RCC 7860 (cell line): ENCODE data around the gene ATP6V1E1.

Experiments
- DNase-seq: peaks from one replicate; pipeline ENCODE4 v3.0.0-alpha.2; 2015; ENCODE audit warnings: low spot score
- FAIRE-seq: peaks from 2 replicates; lab custom pipeline; 2012; peaks lifted over from hg19 to GRCh38; lab: Jason Lieb, UNC

ATP6V1E1 gene

GRCh38 chr22:17548756-17549035 is 79.9 kb downstream of the ATP6V1E1 start:
- DNase-seq, result no peak
- no peak for FAIRE-seq

GRCh38 chr22:17548010-17548755 is 80.4 kb downstream of the ATP6V1E1 start:
- no peak for FAIRE-seq
- no peak for DNase-seq

- FAIRE-seq (no peak), DNase-seq (no peak)
Observed at GRCh38 chr22:17542452-17542851, 86.1 kb downstream of the ATP6V1E1 start.
